Left forelimb (tissue), 1 donor: Measurements from ENCODE around the gene SLC8B1.

ENCODE experiments used
- DNase-seq: peaks from one replicate; pipeline ENCODE4 v3.0.0-alpha.2; 2018; ENCODE audit warnings: low spot score

The SLC8B1 gene

DNA sequence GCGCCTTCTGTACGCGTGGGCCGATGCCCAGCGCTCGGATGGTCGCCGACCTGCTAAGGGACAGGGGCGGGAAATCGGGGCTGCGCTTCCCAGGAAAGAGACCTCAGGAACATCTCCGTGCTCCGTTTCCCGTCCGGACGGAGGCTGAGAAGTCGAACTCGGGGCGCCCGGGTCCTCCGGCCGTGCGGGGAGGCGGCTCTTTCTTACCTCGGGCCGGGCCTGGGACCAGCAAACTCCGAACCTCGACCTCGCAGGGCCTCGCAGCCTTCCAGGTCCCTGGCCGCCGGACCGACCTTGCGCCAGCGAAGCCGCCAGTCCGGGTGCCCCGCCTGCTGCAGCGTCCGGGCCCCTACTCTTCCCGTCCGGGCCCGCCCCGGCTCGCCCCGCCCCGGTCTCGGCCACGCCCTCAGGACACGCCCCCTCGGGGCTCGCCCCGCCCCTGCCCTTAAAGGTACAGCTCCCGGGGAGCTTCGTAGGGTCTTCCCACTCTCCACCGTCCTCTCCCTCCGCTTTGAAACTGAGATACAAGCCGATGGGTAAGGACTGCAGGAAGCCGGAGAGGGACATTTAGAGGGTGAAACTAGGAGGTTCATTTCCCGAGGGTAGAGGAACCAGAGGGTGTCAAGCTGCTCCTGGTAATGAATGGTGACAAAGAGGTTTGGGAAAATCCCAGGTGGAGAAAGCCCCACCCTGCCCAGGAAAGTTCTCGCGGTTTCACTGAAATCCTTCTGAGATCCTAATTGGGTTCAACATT is at the start of gene SLC8B1:
SLC8B1 (minus strand) TSS at position 324 of the 754 bp plus-strand sequence. CDS start 2,231 bp downstream, outside the sequence.
- peak; percentile 93 for DNase-seq

DNA sequence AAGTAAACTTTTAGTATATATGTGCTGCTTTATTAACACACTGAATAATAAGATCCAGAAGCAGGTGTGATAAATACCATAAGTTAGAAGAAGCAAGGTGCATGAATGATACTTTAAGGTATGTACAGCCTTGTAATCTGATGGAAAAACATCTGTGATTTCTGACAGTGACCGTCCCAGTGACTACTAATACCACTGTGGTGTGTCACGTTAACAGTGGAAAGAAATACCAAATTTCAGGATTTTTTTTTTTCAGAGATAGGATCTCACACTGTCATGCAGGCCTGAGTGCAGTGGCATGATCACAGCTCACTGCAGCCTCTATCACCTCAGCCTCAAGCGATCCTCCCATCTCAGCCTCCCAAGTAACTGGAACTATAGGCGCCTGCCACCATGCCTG is 47.3 kb upstream of the SLC8B1 start:
- DNase-seq, result no peak

DNA sequence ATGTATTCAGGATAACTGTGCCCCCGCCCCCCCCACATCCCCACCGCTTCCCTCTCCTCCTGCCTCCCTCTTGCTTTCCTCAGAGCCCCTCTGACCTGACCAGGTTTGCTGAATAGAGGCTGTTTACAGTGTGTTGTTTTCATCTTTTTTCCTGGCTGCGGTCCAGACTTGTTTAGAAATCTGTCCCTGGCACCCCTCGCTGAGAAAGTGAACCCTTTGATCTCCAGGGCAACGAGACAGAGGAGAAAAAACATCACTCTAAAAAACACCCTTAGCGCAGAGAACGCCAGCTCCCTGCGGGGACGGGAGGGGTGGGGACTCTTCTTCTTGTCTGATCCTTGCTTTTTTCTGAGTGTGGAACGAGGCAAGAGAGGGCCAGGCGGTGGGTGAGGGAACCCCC is 46.3 kb upstream of the SLC8B1 start:
- no peak for DNase-seq

DNA sequence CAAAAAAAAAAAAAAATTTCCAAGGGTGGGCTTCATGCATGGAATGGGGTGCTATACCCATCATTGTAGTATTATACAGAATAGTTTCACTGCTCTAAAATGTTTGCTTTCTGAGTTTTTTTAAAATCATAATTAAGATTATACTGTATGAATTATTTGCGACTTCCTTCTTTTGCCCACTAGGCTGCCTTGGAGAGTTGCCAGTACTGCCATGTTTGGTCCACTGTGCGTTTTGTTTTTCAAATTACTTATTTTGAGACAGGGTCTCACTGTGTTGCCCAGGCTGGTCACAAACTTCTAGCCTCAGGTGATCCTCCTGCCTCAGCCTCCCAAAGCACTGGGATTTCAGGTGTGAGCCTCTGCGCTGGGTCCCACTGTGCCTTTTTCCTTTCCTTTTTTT is 43.4 kb upstream of the SLC8B1 start:
- DNase-seq, result no peak

DNA sequence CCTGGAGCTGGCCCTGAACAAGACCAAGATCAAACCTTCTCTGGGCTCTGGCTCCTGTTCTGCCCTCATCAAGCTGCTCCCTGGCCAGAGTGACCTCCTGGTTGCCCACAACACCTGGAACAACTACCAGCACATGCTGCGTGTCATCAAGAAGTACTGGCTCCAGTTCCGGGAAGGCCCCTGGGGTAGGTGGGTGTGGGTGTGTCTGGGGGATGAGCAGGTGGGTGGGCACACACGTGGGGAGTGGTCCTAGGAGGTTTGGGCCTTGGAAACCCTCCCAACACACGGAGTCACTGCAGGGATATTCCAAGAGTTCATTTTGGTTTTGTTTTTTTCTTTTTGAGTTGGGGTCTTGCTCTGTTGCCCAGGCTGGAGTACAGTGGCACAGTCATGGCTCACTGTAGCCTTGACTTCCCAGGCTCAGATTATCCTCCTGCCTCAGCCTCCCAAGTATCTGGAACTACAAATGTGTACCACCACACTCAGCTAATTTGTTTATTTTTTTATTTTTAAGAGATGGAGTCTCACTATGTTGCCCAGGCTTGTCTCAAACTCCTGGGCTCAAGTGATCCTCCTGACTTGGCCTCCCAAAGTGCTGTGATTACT is 40.0 kb upstream of the SLC8B1 start:
- DNase-seq, result no peak

DNA sequence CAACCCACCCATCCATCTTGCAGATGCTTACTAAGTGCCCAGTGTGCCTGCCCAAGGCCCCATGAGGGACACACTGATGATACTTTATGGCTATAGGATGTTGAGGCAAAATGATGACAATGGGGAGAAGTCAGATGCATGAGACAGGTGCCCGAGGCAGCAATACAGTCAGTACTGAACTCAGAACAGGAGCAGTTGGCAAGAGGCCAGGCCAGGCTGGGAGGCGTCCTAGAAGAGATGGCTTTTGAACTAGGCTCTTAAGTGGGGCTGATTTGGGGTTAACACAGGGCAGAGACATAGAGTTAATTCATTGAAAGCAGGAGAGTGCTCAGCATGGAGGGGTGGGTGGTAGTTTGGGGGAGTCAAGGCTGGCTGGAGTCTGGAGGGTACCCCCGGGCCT is 39.1 kb upstream of the SLC8B1 start:
- no peak for DNase-seq

DNA sequence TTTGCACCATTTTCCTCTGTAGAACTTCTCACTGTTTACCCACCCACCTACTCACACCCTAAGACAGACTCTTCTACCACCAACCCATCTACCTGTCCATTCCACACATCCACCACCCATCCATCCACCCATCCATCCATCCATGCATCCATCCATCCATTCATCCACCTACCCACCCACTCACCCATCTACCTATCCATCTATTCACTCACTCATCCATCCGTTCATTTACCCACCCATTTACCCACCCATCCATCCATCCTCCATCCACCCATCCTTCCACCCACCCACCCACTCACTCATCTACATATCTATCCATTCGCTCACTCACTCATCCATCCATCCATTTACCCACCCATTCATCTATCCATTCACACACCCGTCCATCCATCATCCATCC is 38.5 kb upstream of the SLC8B1 start:
- DNase-seq, result no peak

DNA sequence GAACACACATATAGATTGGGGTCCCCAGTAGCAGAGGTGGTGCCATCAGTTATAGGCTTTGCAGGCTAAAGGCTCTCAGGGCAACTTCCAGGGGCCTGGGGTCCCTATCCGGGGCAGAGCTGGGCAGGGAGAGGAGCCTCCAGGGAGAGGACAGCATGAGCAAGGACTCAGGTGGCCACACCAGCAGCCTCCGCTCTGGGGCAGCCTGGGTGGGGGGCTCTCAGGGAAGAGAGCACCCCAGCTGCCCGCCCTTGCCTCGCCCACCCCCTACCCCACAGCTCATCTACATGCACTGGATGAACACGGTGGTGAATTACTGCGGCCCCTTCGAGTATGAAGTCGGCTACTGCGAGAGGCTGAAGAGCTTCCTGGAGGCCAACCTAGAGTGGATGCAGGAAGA is 37.5 kb upstream of the SLC8B1 start:
- no peak for DNase-seq

DNA sequence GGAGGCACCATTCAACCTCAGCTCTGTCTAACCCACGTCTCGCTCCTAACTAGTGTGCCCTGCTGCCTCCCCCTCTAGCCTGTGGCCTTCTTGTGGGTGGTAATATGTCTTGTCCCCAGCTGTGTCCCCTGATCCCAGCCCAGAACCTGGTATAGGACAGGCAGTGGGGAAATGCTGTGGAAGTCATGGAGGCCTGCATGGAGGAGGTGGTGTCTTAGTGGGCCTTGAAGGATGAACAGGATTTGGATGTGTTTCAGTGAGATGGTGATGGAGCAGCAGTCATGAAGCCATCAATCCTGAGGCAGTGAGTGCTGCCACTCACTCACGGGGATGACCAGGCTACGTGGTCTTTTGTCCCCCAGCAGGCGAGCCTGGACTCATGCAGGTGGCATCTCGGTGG is 36.9 kb upstream of the SLC8B1 start:
- DNase-seq, result no peak

DNA sequence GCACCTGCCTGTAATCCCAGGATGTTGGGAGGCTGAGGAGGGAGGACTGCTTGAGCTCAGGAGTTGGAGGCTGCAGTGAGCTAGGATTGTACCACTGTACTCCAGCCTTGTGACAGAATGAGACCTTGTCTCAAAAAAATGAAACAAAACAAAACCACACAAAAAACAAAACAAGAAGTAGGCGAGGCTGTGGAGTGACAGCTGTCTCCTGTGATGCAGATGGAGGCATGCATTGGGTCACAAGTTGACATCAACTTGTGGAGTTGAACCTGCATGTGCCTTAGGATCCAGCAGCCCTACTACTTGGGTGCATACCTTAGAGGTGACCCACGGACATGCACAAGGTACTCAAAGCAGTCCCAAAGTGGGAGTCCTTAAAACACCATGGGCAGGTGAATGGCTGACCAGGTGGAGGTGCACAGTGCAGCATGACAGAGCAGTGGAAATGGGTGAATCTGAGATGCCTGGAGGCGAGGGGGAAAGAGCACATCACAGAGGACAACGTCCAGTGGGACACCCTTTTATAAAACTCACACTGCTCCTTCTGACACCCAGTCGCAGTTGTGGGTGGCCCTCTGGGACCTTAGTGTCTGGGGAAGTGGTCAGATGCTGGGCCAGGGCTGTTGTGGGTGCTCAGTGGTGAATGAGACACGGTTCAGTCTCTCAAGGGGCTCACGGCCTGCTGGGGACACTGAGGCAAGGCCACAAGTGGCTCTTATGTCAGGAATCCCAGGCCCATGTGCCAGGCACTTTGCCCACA is 36.2 kb upstream of the SLC8B1 start:
- no peak for DNase-seq

DNA sequence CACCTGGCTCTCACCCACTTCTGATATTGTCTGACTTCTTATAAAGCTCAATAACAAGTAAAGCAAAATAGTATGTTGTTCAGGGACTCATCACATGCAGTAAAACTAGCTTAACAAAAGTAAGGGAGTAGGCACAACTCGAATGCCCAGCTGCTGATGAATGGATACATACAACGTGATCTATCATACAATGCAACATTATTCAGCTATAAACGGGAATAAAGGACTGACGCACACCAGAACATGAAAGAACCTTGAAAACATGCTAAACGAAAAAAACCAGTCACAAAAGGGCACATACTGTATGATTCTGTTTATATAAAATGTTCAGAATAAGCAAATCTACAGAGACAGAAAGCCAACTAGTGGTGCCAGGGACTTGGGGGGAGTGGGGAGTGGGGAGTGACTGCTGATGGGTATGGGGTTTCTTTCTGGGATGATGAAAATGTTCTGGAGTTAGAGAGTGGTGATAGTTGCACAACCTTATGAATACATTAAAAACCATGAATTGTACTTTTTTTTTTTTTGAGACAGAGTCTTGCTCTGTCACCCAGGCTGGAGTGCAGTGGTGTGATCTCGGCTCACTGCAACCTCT is 34.6 kb upstream of the SLC8B1 start:
- no peak for DNase-seq

DNA sequence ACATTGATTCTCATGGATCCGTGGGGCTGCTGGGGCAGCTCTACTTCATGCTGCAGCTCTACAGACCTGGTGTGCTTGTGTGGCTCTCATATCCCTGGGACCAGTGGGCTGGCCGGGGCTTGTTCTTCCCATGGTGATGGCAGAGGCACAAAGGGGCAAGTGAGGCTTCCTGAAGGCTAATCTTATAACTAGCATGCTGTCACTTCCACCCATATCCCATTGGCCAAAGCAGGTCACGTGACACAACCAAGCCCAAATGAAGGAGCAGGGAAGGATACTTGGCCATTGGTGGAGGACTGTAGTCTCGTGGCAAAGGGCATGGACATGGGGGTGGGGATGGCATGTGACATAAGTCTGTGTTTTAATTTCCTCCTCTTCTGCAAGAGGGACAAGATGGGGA is 33.4 kb upstream of the SLC8B1 start:
- no peak for DNase-seq

DNA sequence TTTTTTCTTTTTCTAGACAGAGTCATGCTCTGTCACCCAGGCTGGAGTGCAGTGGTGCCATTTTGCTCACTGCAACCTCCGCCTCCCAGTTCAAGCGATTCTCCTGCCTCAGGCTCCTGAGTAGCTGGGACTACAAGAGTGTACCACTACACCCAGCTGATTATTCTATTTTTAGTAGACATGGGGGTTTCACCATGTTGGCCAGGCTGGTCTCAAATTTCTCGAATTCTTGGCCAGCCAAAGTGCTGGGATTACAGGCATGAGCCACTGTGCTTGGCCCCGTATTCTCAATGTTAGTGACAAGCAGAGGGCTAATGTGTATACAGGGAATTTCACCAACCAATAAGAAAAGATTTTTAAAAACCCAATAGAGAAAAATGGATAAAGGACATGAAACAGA is 31.9 kb upstream of the SLC8B1 start:
- no peak for DNase-seq

DNA sequence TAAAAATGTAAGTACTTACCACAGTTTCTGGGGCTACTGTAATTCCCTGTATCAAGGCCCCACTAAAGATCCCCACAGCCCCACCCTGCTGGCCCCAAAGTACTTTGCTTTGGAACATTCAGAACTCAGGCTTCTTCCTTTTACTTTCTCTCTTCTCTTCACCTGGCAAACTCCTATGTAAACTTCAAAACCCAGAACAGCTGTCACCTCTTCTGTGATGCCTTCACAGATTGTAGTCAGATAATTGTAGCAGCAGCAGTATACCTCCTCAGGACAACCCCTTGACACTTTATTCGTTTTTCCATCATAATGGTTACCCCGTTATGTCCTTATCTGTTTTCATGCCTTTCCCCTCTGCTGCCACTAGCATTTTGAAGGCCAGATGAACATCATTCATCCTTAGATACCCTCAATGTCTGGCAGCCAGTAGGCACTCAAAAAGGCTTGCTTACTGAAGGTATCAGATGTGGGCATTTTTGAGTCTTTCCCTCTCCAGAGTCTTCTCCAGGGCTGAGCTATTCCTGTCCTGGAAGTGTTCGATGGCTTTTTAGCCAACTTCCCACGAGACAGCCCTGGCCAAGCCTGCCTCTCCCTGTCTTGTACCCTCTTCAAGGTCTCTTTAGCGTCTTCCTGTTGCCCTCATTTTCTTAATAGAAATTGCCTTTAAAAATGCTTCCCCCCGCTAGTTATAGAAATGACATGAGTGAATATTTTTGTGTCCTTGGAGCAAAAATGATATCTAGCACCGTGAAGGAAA is 30.9 kb upstream of the SLC8B1 start:
- no peak for DNase-seq

DNA sequence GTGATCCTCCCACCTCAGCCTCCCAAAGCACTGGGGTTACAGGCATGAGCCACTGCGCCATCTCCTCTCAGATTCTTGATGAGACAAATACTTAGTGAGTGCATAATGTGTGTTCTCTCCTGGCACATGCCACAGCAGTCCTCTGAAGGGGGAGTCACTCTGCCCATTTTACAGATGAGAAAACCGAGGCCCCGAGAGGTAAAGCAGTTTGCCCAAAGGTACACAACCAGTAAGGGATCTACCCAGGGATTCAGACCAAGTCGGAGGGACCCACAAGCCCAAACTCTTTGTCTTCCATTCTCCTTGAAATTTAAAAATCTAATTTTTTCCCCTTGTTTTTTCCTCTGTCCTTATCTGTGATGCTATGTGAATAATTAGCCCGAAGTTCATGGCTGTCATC is 29.8 kb upstream of the SLC8B1 start:
- DNase-seq, result no peak

DNA sequence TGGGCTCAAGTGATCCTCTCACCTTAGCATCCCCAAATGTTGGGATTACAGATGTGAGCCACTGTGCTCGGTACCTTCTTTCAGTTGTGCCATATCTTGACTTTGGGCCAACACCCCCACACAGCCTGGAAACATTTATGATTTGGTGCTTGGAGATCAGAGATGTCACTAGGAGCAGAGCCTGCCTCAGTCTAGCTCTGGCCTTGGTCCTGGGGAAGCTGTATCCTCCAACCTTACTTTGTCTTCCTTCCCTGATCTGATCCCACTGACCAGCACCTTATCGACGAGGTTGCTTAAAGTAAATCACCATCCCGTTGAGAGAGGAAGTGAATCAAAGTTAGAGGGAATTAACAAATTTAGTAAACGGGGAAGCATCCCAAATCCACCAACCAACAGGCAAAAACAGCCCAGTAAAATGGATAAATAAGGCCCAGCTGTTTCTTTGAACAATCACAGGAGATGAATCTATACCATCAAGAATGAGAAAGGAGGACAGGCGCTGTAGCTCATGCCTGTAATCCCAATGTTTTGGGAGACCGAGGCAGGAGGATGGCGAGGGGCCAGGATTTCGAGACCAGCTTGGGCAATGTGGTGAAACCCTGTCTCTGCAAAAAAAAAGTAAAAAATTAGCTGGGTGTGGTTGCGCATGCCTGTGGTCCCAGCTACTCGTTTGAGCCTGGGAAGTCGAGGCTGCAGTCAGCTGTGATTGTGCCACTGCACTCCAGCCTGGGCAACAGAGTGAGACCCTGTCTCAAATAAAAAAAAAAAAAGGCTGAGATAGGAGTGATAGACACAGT is 26.9 kb upstream of the SLC8B1 start:
- no peak for DNase-seq

DNA sequence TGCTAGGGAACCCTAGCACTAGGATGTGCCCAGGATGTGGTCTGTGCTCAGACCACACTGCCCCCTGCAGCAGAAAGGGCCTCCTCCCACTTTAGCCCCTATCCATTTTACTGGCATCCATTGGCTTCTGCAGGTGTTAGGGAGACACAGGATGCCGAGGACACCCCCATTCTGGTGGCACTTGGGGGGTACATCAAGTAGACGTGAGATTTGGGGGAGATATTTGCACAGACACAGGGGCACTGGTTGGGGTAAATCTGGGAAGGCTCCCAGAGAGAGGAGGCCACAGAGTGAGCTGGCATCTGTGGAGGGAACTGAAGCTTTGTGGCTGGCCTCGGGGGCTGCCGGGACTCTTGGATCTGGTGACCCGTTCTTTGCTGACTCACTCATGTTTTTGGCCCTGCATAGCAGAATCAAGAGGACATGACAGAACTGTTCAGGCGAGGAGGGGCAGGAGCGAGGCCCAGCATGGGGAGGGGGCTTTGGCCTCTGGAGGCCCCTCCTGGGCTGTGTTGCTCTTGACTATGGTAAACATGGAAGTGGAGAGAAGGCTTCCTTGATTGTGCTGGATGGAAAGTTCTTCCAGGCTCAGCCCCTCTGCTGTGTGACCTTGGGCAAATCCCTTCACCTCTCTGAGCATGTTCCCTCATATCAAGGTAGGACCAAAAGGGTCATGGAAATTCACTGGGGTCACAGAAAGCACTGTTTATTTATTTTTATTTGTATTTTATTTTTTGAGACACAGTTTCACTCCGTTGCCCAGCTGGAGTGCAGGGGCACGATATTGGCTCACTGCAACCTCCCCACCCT is 25.2 kb upstream of the SLC8B1 start:
- DNase-seq, result no peak

DNA sequence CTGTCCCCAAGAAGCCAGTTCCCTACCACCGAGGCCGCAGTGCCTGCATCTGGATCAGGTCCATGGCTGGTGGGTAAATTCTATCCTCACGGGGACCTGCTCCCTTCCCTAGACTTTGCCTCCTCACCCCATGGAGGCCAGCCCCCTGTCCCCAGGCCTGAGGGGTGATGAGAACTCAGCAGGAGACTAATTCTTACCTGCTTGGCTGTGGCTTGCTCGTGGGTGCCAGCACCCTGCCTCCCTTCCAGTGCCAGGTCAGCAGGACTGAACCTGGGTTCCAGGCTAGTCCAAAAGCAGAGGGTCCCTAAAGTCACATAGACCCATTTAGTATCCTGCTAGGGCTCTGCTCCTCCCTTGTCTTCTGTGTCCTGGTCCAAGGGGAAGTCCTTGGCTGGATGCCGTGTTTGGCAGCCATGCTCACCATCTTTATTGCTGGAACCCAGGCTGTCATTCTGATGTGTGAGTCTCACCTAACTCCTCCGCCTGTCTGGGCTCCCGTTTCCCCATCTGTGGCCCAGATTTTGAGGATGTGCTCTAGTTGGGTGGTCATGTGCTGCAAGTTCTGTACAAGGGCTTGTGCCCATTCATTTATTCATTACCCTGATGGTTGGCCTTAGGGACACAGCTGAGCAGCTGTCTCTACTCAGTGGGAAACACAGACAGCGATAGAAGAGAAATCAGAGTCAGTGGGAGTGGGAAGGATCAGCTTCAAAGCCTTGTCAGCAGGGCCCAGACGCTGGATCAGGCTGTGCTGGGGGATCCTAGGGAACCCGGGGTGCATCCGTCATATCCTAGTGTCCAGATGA is 24.4 kb upstream of the SLC8B1 start:
- no peak for DNase-seq

DNA sequence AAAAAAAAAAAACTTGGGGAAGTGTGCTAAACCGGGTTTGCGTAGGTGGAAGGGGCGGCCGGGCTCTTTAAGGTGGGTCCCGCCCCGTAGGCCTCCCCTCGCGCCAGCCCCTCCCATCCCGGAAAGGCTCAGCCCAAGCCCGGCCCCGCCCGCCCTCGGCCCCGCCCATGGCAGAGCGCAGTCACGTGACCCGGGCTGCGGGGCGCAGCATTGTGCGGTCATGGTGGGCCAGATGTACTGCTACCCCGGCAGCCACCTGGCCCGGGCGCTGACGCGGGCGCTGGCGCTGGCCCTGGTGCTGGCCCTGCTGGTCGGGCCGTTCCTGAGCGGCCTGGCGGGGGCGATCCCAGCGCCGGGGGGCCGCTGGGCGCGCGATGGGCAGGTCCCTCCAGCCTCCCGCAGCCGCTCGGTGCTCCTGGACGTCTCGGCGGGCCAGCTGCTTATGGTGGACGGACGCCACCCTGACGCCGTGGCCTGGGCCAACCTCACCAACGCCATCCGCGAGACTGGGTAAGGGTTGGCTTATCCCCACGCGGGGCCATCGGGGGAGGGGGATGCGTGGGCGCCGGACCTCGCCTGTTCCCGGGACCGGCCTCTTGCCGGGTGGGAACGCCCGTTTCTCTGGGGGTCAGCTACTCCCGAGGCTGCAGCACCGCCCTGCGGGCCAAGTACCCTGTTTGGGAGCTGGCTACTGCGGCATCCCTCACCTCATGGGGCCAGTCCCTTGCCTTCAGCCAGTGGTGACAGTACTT is 23.6 kb upstream of the SLC8B1 start, which contains the start of gene PLBD2:
PLBD2 (plus strand) TSS at position 207 of the 752 bp plus-strand sequence; CDS start at position 221, 14 bp downstream.
- peak; percentile 96 for DNase-seq
